RWPE2 (cell line): ENCODE measurements around the gene SULF2.

Experiments used
- ATAC-seq: fragments of 200-7000 bp; cut with Tn5 transposase; 3 replicates; pipeline ENCODE4 v1.9.1; 2021; ENCODE audit warnings: low read depth
- DNase-seq: peaks from one replicate; pipeline ENCODE4 v3.0.0-alpha.2; 2020; ENCODE audit warnings: low spot score
- H3K27ac ChIP-seq: fragments of 450-650 bp; 2 replicates; pipeline ENCODE4 v1.5.1; 2017; ENCODE audit warnings: mild to moderate bottlenecking; ENCODE audit not compliant: poor library complexity, severe bottlenecking
- H3K27me3 ChIP-seq: fragments of 250-450 bp; sonication (Bioruptor Pico); 2 replicates; pipeline ENCODE4 v1.5.1; 2021; ENCODE audit warnings: mild to moderate bottlenecking, moderate library complexity; ENCODE audit not compliant: insufficient read depth, poor library complexity, severe bottlenecking
- H3K36me3 ChIP-seq: fragments of 250-450 bp; sonication (Bioruptor Pico); 2 replicates; pipeline ENCODE4 v1.5.1; 2020; ENCODE audit warnings: low read depth, mild to moderate bottlenecking, moderate library complexity
- H3K4me1 ChIP-seq: fragments of 250-450 bp; sonication (Bioruptor Pico); 2 replicates; pipeline ENCODE4 v1.5.1; 2021; ENCODE audit warnings: mild to moderate bottlenecking, moderate library complexity; ENCODE audit not compliant: insufficient read depth, poor library complexity, severe bottlenecking
- H3K4me3 ChIP-seq: fragments of 250-450 bp; sonication (Bioruptor Pico); 2 replicates; pipeline ENCODE4 v1.5.1; 2021; ENCODE audit warnings: mild to moderate bottlenecking, moderate library complexity; ENCODE audit not compliant: severe bottlenecking
- H3K9me3 ChIP-seq: fragments of 250-450 bp; sonication (Bioruptor Pico); 2 replicates; pipeline ENCODE4 v1.5.1; 2021; ENCODE audit warnings: mild to moderate bottlenecking, moderate library complexity; ENCODE audit not compliant: severe bottlenecking
- CTCF ChIP-seq: fragments of 450-650 bp; IDR thresholded peaks from one replicate; pipeline ENCODE4 v1.5.1; 2017; ENCODE audit warnings: mild to moderate bottlenecking, moderate library complexity; ENCODE audit not compliant: poor library complexity, severe bottlenecking

Gene SULF2

GRCh38 chr20:47760686-47761481 is 24.4 kb downstream of the SULF2 start:
- Histone ChIP-seq H3K9me3 (no peaks in the 10 kb centered on the region), H3K4me3 (no peak overlapping the region), H3K36me3 (peaks cover 77% of the 10 kb centered on the region), H3K27me3 (no peaks in the 10 kb centered on the region), H3K4me1 (no peaks in the 10 kb centered on the region), H3K27ac (no peak overlapping the region)
- ATAC-seq, result no peak
- no peak for TF ChIP-seq CTCF
- no peak for DNase-seq

DNA sequence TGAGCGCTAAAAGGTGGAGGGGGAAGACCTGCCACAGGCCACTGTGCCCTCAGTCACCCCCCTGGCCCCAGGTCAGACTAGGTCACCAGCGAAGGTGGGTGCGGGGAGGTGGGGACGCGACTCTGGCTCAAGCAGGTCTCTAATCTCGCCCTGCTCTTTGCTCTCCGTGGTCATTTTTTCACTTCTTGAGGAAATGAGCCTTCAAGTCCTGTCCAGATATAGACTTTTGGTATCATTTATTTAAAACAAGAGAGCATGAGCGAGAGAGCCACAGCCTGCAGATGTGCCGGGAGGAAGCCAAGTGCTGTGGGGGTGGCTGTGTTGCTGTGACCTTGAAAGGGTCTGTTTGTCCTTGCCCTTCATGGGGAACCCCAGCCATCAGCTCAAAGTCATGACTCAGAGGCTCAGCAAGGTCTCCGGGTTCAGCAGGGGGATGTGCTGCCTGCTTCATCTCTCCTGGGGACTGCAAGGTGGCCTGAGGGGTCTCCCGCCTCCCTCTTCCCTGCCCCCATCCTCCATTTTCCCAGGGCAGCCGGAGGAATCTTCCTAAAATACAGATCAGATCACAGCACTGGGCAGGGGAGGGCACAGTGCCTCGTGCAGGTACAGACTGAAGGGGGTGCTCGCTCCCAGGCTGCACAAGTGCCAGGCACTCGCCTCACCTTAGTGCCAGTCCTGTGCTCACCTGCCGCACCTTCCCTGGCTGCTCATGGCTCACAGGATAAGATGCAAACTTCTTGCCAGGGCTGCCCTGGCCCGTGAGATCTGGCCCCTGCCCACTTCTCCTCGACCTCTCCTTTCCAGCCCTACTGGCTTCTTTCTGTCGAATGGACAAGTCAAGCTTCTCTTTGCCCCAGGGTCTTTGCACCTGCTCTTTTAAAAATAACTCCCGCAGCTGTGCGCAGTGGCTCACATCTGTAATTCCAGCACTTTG is 26.5 kb downstream of the SULF2 start:
- peaks cover 80% of the 10 kb centered on the region for H3K36me3 ChIP-seq
- no peak for TF ChIP-seq CTCF
- DNase-seq (no peak), ATAC-seq (no peak; the same call in 2 of the 3 replicates)
- no peaks in the 10 kb centered on the region for H3K9me3 ChIP-seq
- no peaks in the 10 kb centered on the region for H3K4me1 ChIP-seq
- no peaks in the 10 kb centered on the region for H3K27me3 ChIP-seq
- no peak overlapping the region for H3K27ac ChIP-seq
- H3K4me3 ChIP-seq, result no peak overlapping the region

GRCh38 chr20:47757145-47758035 is 27.9 kb downstream of the SULF2 start:
- no peak overlapping the region for H3K4me3 ChIP-seq
- no peaks in the 10 kb centered on the region for H3K4me1 ChIP-seq
- H3K27me3 ChIP-seq, result no peaks in the 10 kb centered on the region
- H3K27ac ChIP-seq, result no peak overlapping the region
- TF ChIP-seq CTCF, result no peak
- no peaks in the 10 kb centered on the region for H3K9me3 ChIP-seq
- no peak for ATAC-seq
- peaks cover 81% of the 10 kb centered on the region for H3K36me3 ChIP-seq
- DNase-seq, result no peak

GRCh38 chr20:47754946-47755652 is 30.2 kb downstream of the SULF2 start:
- H3K4me3 ChIP-seq, result no peak overlapping the region
- TF ChIP-seq CTCF, result no peak
- no peaks in the 10 kb centered on the region for H3K9me3 ChIP-seq
- H3K27ac ChIP-seq, result no peak overlapping the region
- H3K4me1 ChIP-seq, result no peaks in the 10 kb centered on the region
- ATAC-seq (no peak), DNase-seq (no peak)
- H3K36me3 ChIP-seq, result peaks cover 84% of the 10 kb centered on the region
- H3K27me3 ChIP-seq, result no peaks in the 10 kb centered on the region
